Esophagus (tissue), 2 donors: Measurements from ENCODE around the gene TRIM29. TPM values are rescaled to one million over a fixed set of nuclear protein-coding genes. Genes with fewer than 3 reads are reported as not detected.
"Not testable (repeated sequence)": the region's sequence is repeated elsewhere in the genome, so short reads cannot be mapped to it uniquely, and the experiment has no call there.

Source experiments
- H3K27ac ChIP-seq, 2 donors: one replicate each; pipeline ENCODE4 v1.5.1; 2013; ENCODE audit warnings: low read depth in 2 of 2, mild to moderate bottlenecking in 2 of 2, inconsistent platforms in 1 of 2, low read length in 1 of 2, moderate library complexity in 1 of 2
- H3K27me3 ChIP-seq, 2 donors: one replicate each; pipeline ENCODE4 v1.6.1; 2013; ENCODE audit warnings: low read length in 2 of 2, control low read depth in 1 of 2, mild to moderate bottlenecking in 1 of 2; ENCODE audit not compliant: insufficient read depth in 2 of 2, control insufficient read depth in 1 of 2
- H3K36me3 ChIP-seq, 2 donors: one replicate each; pipeline ENCODE4 v1.6.1; 2013; ENCODE audit warnings: low read length in 1 of 2; ENCODE audit not compliant: control insufficient read depth in 2 of 2, insufficient read depth in 2 of 2
- H3K4me1 ChIP-seq, 2 donors: one replicate each; pipeline ENCODE4 v1.6.1; 2013; ENCODE audit warnings: low read length in 1 of 2; ENCODE audit not compliant: control insufficient read depth in 2 of 2, insufficient read depth in 2 of 2
- H3K4me3 ChIP-seq, 2 donors: one replicate each; pipeline ENCODE4 v1.5.1; 2013; ENCODE audit warnings: low read length in 2 of 2, mild to moderate bottlenecking in 2 of 2, low read depth in 1 of 2, moderate library complexity in 1 of 2
- H3K9me3 ChIP-seq, 2 donors: one replicate each; pipeline ENCODE4 v1.6.1; 2013; ENCODE audit warnings: mild to moderate bottlenecking in 2 of 2, low read depth in 1 of 2, low read length in 1 of 2, moderate library complexity in 1 of 2; ENCODE audit not compliant: control insufficient read depth in 2 of 2, insufficient read depth in 1 of 2
- WGBS, 2 donors: extraction: QIAGEN DNeasy Blood & Tissue Kit; methylation state at CpG; one replicate each; pipeline ENCODE4 v1.1.7; 2013; 5-methylcytosine and 5-hydroxymethylcytosine counted together
- polyA plus RNA-seq, 2 donors: library from polyadenylated mRNA; stranded (reverse); fragments of 200-250 nt; gene quantifications; one replicate each; pipeline ENCODE4 v1.2.3, GENCODE V29; 2013
- donor health status: healthy with polysubstance abuse.
- donor health status: Bipolar disorder and iron deficiency.

The TRIM29 gene
- polyA plus RNA-seq, 2 donors: 943 to 1,078 TPM

DNA sequence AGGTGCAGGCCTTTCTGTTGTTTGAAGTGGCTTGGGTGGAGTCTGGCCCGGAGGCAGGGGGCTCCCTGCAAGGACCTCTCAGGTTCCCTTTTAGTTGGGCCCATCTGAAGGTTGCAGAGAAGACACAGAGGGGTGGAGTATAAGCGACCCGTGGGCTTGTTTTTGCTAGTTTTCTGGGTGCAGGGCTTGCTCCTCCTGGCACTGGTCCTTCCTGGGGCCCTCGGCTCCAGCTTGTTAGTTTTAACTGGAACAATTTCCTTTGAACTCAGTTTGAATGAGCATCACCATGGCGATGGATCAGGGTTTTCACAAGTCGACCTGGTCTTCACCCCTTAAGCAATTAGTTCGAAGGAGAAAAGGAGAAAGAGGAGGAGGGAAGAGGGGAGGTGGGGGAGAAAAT, 44.5 kb upstream of the TRIM29 start:
- Histone ChIP-seq H3K4me3 (no peak overlapping the region), H3K9me3 (no peaks in the 10 kb centered on the region), H3K4me1 (peaks cover 5 to 10% of the 10 kb centered on the region in 2 donors), H3K36me3 (no peaks in the 10 kb centered on the region), H3K27ac (no peak overlapping the region), H3K27me3 (no peaks in the 10 kb centered on the region)
- 42 to 57% methylated on average over 7 of the region's 7 CpGs for WGBS, 2 donors

- Histone ChIP-seq H3K36me3 (no peaks in the 10 kb centered on the region), H3K9me3 (no peaks in the 10 kb centered on the region), H3K27me3 (no peaks in the 10 kb centered on the region), H3K4me1 (peaks cover 0 to 1% of the 10 kb centered on the region in 2 donors), H3K27ac (no peak overlapping the region), H3K4me3 (no peak overlapping the region)
- 85 to 88% methylated on average over 10 of the region's 10 CpGs for WGBS, 2 donors
Measured at GRCh38 chr11:120181376-120181975, 43.6 kb upstream of the TRIM29 start.

DNA sequence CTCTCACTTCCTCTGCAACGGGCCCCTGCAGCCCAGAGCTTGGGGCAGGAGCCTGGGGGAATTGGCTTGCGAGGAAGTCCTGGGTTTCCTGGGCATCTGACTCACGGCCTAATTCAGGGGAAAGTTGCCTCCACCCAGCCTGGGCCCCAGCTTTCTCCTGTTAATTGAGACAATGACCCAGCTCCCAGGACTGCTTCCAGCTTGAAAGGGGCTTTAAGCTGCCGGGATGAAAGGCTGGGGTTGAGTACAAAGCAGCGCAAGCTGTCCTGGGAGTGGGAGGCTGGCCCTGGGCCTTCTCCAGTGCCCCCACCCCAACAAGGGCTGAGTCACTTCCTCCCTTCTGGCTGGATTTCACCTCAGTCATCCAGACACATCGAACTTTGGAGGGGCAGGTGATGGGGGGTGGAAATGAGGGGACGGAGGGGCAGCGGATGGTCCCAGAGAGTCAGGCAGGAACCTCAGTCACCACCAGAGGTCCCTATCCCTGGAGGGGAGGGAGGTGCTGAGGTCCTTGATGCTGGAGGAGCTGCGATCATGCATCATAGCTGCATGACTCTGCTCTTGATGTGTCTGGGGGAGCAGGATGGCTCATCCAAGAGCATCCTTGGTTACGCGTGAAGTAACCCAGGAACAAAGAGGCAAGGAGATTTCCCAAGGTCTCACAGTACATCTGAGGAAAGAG, 42.8 kb upstream of the TRIM29 start:
- Histone ChIP-seq H3K9me3 (no peaks in the 10 kb centered on the region), H3K27me3 (no peaks in the 10 kb centered on the region), H3K4me3 (no peak overlapping the region), H3K36me3 (no peaks in the 10 kb centered on the region), H3K27ac (no peak overlapping the region), H3K4me1 (no peaks in the 10 kb centered on the region)
- WGBS, 2 donors: 62 to 68% methylated on average over 11 of the region's 11 CpGs

- H3K4me3 ChIP-seq, H3K9me3 ChIP-seq, H3K4me1 ChIP-seq, H3K27me3 ChIP-seq, H3K27ac ChIP-seq, H3K36me3 ChIP-seq: not testable (repeated sequence)
- 93 to 96% methylated on average over 6 of the region's 6 CpGs for WGBS, 2 donors
Measured at GRCh38 chr11:120180063-120180462, 42.1 kb upstream of the TRIM29 start.

GRCh38 chr11:120179057-120179672, 41.3 kb upstream of the TRIM29 start:
- no peaks in the 10 kb centered on the region for H3K9me3 ChIP-seq
- H3K36me3 ChIP-seq: no peaks in the 10 kb centered on the region
- H3K27me3 ChIP-seq: peaks cover 0 to 2% of the 10 kb centered on the region in 2 donors
- no peak overlapping the region for H3K4me3 ChIP-seq
- H3K27ac ChIP-seq: no peak overlapping the region
- WGBS, 2 donors: 79 to 81% methylated on average over 10 of the region's 10 CpGs
- no peaks in the 10 kb centered on the region for H3K4me1 ChIP-seq

DNA sequence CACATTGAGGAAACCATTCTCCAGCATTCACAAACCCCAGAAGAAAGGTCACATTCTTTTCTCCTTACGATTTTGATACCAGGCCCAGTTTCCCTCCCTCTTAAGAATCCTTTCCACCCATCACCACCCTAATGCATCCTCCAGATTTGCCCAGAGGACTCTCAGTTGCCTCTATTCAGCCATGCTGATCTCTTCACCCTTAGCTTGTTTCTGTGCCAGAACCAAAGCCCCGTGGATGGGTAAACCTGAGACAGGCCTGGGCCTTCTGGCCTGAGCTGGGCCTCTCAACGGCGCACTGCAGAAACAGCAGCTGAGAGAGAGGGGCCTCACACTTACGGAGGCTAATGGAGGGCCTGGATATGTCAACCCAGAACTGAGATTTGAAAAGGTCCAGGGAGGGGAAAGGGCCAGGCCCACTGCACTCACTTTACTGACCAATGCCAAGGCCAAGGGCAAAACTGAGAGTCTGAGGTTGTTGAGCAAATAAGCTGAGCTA, 40.7 kb upstream of the TRIM29 start:
- WGBS, 2 donors: 82 to 88% methylated on average over 5 of the region's 5 CpGs
- no peak overlapping the region for H3K4me3 ChIP-seq
- H3K4me1 ChIP-seq: no peaks in the 10 kb centered on the region
- H3K27ac ChIP-seq: no peak overlapping the region
- no peaks in the 10 kb centered on the region for H3K9me3 ChIP-seq
- no peaks in the 10 kb centered on the region for H3K36me3 ChIP-seq
- peaks cover 0 to 2% of the 10 kb centered on the region in 2 donors for H3K27me3 ChIP-seq

GRCh38 chr11:120174866-120175265, 37.0 kb upstream of the TRIM29 start:
- H3K36me3 ChIP-seq: no peaks in the 10 kb centered on the region
- H3K4me3 ChIP-seq: no peak overlapping the region
- no peaks in the 10 kb centered on the region for H3K9me3 ChIP-seq
- H3K27me3 ChIP-seq: peaks cover 0 to 2% of the 10 kb centered on the region in 2 donors
- peaks cover under 1 to 5% of the 10 kb centered on the region in 2 donors for H3K4me1 ChIP-seq
- no peak overlapping the region for H3K27ac ChIP-seq
- WGBS, 2 donors: 71 to 75% methylated on average over 4 of the region's 4 CpGs

GRCh38 chr11:120173807-120174206, 35.9 kb upstream of the TRIM29 start:
- Histone ChIP-seq H3K4me3 (no peak overlapping the region), H3K27me3 (peaks cover 0 to 2% of the 10 kb centered on the region in 2 donors), H3K36me3 (no peaks in the 10 kb centered on the region), H3K9me3 (no peaks in the 10 kb centered on the region), H3K27ac (no peak overlapping the region), H3K4me1 (peaks cover 3 to 12% of the 10 kb centered on the region in 2 donors)
- WGBS, 2 donors: 52 to 65% methylated on average over 5 of the region's 5 CpGs

- Histone ChIP-seq H3K36me3 (no peaks in the 10 kb centered on the region), H3K4me1 (peaks cover 6 to 16% of the 10 kb centered on the region in 2 donors), H3K4me3 (no peak overlapping the region), H3K27ac (no peak overlapping the region), H3K27me3 (peaks cover 0 to 2% of the 10 kb centered on the region in 2 donors), H3K9me3 (no peaks in the 10 kb centered on the region)
- 74 to 78% methylated on average over 11 of the region's 11 CpGs for WGBS, 2 donors
Measured at GRCh38 chr11:120173019-120173705, 35.2 kb upstream of the TRIM29 start.
